ENCODE measurements around the gene MS4A6E. TPM values are rescaled to one million over a fixed set of nuclear protein-coding genes. Genes with fewer than 3 reads are reported as not detected.

Gene MS4A6E
- total RNA-seq, 1 experiment from 2014 or later, result not detected

GRCh38 chr11:60349990-60350389 is 22.9 kb downstream of the MS4A6E start (continued):
- TF ChIP-seq AR (CRISPR knock-in tag; IDR thresholded peaks at IDR 0.05), result no peak

GRCh38 chr11:60357771-60358170 is 30.7 kb downstream of the MS4A6E start:
- no peak for ATAC-seq
- Mint-ChIP-seq H3K27me3 (ENCODE audit: low read depth) (no peaks in the 10 kb centered on the region), H3K4me3 (no peak overlapping the region), H3K9me3 (peaks cover 70% of the 10 kb centered on the region), H3K27ac (no peak overlapping the region), H3K4me1 (peaks cover 11% of the 10 kb centered on the region), H3K36me3 (peaks cover 54% of the 10 kb centered on the region)
- TF ChIP-seq ATF2 (CRISPR knock-in tag; IDR thresholded peaks at IDR 0.05; ENCODE audit: borderline replicate concordance, low read depth), result no peak
- TF ChIP-seq AR (CRISPR knock-in tag; IDR thresholded peaks at IDR 0.05), result no peak
- no peak for TF ChIP-seq JUN (CRISPR knock-in tag; IDR thresholded peaks at IDR 0.05)
- TF ChIP-seq SOX15 (CRISPR knock-in tag; IDR thresholded peaks at IDR 0.05), result no peak
- TF ChIP-seq ZNF416 (CRISPR knock-in tag; IDR thresholded peaks at IDR 0.05), result no peak
- no peak for TF ChIP-seq FOXP1 (CRISPR knock-in tag; IDR thresholded peaks at IDR 0.05; ENCODE audit: borderline replicate concordance)
- TF ChIP-seq PRDM15 (CRISPR knock-in tag; IDR thresholded peaks at IDR 0.05), result no peak
- TF ChIP-seq ZBTB21 (CRISPR knock-in tag; IDR thresholded peaks at IDR 0.05; ENCODE audit: borderline replicate concordance), result no peak
- no peak for TF ChIP-seq SMAD3 (CRISPR knock-in tag; IDR thresholded peaks at IDR 0.05; ENCODE audit: borderline replicate concordance)
- no peak for TF ChIP-seq FOXK1 (CRISPR knock-in tag; IDR thresholded peaks at IDR 0.05)
- ChIA-PET CTCF (no interaction called here), POLR2A (no interaction called here)
- DNase-seq (ENCODE audit: low spot score), result no peak

GRCh38 chr11:60360621-60361020 is 33.6 kb downstream of the MS4A6E start:
- H3K27me3 Mint-ChIP-seq (ENCODE audit: low read depth), result peaks cover 4% of the 10 kb centered on the region; the same call in 1 of the 2 replicates
- H3K27ac Mint-ChIP-seq, result no peak overlapping the region
- ATAC-seq, result no peak
- ChIA-PET POLR2A (no interaction called here), CTCF (interaction anchor here (0.7 kb wide), 1 partner anchor 258 kb away, joined by 3 read pairs; no protein-coding TSS in a partner anchor)
- DNase-seq (ENCODE audit: low spot score), result no peak
- H3K9me3 Mint-ChIP-seq, result peaks cover 52% of the 10 kb centered on the region
- no peak overlapping the region for H3K4me3 Mint-ChIP-seq
- H3K36me3 Mint-ChIP-seq, result peaks cover 40% of the 10 kb centered on the region
- H3K4me1 Mint-ChIP-seq, result peaks cover 37% of the 10 kb centered on the region
- TF ChIP-seq ZNF121 (CRISPR knock-in tag; IDR thresholded peaks at IDR 0.05), result no peak
- TF ChIP-seq IRF2 (CRISPR knock-in tag; IDR thresholded peaks at IDR 0.05; ENCODE audit: borderline replicate concordance, low read depth), result no peak
- TF ChIP-seq ATF6 (CRISPR knock-in tag; IDR thresholded peaks at IDR 0.05), result no peak
- no peak for TF ChIP-seq ZNF671 (CRISPR knock-in tag; IDR thresholded peaks at IDR 0.05)
- TF ChIP-seq NR1H2 (CRISPR knock-in tag; IDR thresholded peaks at IDR 0.05), result no peak
- no peak for TF ChIP-seq OVOL2 (CRISPR knock-in tag; IDR thresholded peaks at IDR 0.05; ENCODE audit: borderline replicate concordance)
- no peak for TF ChIP-seq GTF2I (CRISPR knock-in tag; conservative IDR thresholded peaks at IDR 0.05)
- TF ChIP-seq SMAD4 (CRISPR knock-in tag; IDR thresholded peaks at IDR 0.05), result no peak
- no peak for TF ChIP-seq HMGXB4 (CRISPR knock-in tag; IDR thresholded peaks at IDR 0.05)
